ENCODE data around the gene VPS52.
A peak's percentile ranks its signal among the peaks of the same experiment; 100 is the strongest.

The VPS52 gene

DNA sequence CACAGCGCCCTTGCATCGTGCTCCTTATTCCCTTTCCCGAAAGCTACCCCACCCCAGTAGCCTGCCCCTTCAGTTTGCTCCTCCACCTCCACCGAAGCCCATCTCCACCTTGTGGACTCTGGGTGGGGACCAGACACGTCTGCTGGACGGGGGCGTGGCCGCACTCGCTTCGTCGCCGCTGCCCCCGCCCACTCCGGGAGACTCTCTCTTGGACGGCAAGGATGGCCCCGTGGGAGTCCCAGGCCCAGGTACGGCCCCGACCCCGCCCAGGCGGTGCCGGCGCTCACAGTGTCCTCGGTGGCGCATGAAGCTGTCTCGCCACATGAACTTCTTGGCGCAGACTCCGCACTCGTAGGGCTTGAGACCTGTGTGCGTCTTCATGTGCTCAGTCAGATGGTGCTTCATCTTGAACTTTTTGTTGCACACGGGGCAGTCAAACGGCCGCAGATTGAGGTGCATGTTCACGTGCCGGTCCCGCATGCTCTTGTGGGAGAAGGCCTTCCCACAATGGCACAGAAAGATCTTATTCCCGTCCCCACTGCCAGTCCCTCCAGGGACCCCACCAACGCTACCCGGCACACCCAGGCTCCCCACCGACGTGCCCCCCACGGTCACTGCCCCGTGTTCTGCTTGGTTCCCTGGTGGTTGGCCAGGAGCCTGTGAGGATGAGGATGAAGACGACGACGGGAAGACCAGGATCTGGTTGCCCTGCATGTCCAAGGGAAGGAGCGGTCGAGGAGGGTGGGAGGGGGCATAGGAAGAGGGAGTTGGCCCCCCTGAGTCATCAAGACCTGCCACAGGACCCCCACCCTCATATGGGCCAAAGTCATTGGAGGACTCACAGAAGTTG, 43.5 kb upstream of the VPS52 start:
- Histone ChIP-seq H3K9ac (ENCODE audit: low read length) (no peak overlapping the region), H3K9me3 (ENCODE audit: low read length) (no peaks in the 10 kb centered on the region), H3K36me3 (ENCODE audit: insufficient read depth, low read length) (peaks cover 26% of the 10 kb centered on the region), H3K27ac (ENCODE audit: low read depth, low read length) (peak overlapping the region; percentile 94), H3K27me3 (ENCODE audit: control insufficient read depth in 1 of 2, insufficient read depth in 2 of 2, low read length in 2 of 2) (no peaks in the 10 kb centered on the region), H3K4me3 (ENCODE audit: low read depth in 1 of 2, low read length in 2 of 2) (peak overlapping the region in 1 of 2 donors; percentile 87), H3K4me1 (ENCODE audit: insufficient read depth, low read length) (peaks cover 40% of the 10 kb centered on the region)

DNA sequence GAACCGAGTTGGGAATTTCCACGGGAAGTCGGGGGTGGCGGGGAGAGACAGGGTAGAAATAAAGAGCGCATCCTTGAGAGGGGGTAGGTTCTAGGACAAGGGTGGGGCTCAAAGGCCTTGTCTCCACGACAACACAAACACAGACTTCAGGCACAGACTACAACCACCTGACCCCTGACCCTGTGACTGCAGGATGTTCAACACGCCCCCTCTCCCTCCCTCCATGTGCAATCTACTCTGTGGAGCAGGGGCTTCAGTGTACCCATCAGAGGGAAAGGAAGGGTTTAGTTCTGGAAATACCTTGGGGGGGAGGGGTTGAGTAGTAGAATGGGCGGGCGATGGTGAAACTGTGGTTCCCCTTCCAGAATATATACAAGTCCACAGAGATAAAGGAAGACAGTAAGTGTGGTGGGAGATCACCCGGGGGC, 42.9 kb upstream of the VPS52 start:
- Histone ChIP-seq H3K4me3 (ENCODE audit: low read depth in 1 of 2, low read length in 2 of 2) (peak overlapping the region; percentile 87 to 99), H3K27ac (ENCODE audit: low read depth, low read length) (peak overlapping the region; percentile 94), H3K36me3 (ENCODE audit: insufficient read depth, low read length) (peaks cover 20% of the 10 kb centered on the region), H3K27me3 (ENCODE audit: control insufficient read depth in 1 of 2, insufficient read depth in 2 of 2, low read length in 2 of 2) (no peaks in the 10 kb centered on the region), H3K4me1 (ENCODE audit: insufficient read depth, low read length) (peaks cover 40% of the 10 kb centered on the region), H3K9ac (ENCODE audit: low read length) (peak overlapping the region; percentile 76), H3K9me3 (ENCODE audit: low read length) (no peaks in the 10 kb centered on the region)

DNA sequence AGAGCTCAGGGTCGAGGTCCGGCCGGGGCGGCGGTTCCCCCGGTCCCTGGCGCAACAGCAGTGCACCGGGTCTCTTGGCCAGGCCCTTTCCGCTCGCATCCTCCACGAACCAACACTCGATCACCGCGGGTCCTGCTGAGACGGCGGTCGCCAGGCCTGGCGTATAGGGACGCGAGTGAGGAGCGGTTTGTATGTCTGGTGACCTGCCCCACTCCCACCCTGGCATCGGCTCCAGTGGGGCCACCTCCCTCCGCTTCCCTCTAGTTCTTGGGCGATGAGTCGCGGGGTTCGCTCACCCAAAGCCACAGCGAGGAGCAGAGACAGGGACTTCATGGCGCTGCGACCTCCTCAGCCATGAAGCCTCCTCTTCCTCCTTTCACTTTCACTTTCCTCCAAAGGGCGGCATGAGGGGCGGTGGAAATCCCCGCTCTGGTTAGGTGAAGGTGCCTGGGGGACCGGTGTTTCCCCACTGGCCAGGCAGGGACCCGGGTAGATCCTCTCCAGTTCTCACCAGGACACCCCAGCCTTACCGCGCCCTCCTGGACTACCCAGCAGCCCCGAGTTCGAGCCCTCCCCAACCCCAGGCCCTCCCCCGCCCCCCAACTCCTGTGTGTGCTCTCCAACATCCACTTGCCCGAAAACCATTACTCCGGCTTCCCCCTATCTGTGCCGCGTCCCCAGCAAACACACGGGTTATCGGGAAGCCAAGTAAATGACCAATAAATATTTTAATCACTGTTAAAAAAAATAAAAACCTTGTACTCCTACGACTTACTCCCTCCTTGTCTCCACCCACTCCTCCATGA, 42.2 kb upstream of the VPS52 start, which contains the start of gene TAPBP:
Gene TAPBP (minus strand): TSS at position 370 of the 806 bp plus-strand sequence. CDS start 37 bp downstream, at position 333.
- peaks cover 13% of the 10 kb centered on the region for H3K36me3 ChIP-seq (ENCODE audit: insufficient read depth, low read length)
- peaks cover 36% of the 10 kb centered on the region for H3K4me1 ChIP-seq (ENCODE audit: insufficient read depth, low read length)
- no peaks in the 10 kb centered on the region for H3K9me3 ChIP-seq (ENCODE audit: low read length)
- peak within 1 kb of the TSS; percentile 87 to 99 for H3K4me3 ChIP-seq (ENCODE audit: low read depth in 1 of 2, low read length in 2 of 2)
- H3K9ac ChIP-seq (ENCODE audit: low read length): peak within 1 kb of the TSS; percentile 76
- H3K27ac ChIP-seq (ENCODE audit: low read depth, low read length): peak within 1 kb of the TSS; percentile 94
- no peaks in the 10 kb centered on the region for H3K27me3 ChIP-seq (ENCODE audit: control insufficient read depth in 1 of 2, insufficient read depth in 2 of 2, low read length in 2 of 2)

DNA sequence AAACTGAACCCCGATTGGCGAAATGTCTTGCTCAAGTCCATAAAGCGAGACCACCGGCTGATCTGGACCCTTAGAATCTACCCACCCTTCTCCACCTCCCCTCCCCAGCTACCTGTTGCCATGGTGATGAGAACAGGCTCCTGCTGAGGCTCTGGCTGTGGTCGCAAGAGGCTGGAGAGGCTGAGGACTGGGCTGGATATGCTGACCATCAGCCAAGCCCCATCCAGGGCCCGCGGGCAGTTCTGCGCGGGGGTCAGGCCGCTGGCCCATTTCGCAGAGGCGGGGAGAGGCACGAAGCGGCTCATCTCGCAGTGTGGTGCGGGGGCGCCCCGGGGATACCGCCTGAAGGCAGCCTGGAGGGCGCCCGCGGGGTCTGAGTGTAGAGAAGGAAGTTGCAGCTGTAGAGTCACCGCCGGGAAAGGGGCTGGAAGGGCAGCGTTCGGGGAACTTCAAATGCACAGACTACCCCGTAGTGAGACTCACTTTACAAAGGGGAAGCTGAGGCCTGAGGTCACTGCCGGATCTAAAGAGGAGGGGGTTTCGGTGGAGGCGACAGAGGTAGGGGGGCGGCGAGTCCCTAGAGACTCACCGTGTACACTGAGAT, 41.5 kb upstream of the VPS52 start:
- H3K9me3 ChIP-seq (ENCODE audit: low read length): no peaks in the 10 kb centered on the region
- H3K27ac ChIP-seq (ENCODE audit: low read depth, low read length): peak overlapping the region; percentile 94
- H3K9ac ChIP-seq (ENCODE audit: low read length): peak overlapping the region; percentile 76
- H3K27me3 ChIP-seq (ENCODE audit: control insufficient read depth in 1 of 2, insufficient read depth in 2 of 2, low read length in 2 of 2): no peaks in the 10 kb centered on the region
- H3K4me1 ChIP-seq (ENCODE audit: insufficient read depth, low read length): peaks cover 30% of the 10 kb centered on the region
- H3K4me3 ChIP-seq (ENCODE audit: low read depth in 1 of 2, low read length in 2 of 2): peak overlapping the region; percentile 87 to 99
- peaks cover 9% of the 10 kb centered on the region for H3K36me3 ChIP-seq (ENCODE audit: insufficient read depth, low read length)

DNA sequence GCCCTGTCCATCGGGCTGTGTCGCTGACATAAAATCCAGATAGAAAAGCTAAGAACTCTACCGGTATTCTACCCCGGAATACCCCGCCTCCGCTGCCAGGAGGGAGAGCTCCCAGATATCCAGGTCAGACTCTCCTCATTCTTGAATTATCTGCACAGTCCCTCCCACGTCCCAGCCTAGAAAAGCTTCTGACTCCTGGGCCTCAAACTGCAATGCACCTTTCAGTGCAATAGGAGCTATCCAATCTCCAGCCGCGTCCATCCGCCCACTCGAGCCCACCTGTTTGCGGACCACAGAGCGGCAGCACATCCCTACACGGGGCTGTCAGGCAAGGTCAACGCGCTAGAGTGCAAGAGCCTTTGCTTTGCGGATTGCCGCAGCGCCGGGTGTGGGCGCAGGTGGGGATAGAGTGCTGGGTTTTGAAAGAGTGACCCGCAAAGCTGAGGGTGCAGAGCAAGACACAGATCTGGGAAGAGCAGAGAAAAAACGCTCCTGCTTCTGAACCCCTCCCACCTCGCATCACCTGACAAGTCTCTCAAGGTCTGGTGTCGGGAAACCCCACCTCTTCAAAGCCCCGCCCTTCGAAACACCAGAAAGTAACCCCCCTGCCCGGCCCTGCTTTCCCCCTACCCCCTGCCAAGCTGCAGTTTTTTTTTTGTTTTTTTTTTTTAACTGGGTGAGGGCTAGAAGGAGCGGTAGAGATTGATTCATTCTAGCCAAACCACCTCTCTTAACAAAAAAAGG, 40.9 kb upstream of the VPS52 start:
- Histone ChIP-seq H3K4me1 (ENCODE audit: insufficient read depth, low read length) (peaks cover 29% of the 10 kb centered on the region), H3K36me3 (ENCODE audit: insufficient read depth, low read length) (peaks cover 9% of the 10 kb centered on the region), H3K27ac (ENCODE audit: low read depth, low read length) (peak overlapping the region; percentile 94)

DNA sequence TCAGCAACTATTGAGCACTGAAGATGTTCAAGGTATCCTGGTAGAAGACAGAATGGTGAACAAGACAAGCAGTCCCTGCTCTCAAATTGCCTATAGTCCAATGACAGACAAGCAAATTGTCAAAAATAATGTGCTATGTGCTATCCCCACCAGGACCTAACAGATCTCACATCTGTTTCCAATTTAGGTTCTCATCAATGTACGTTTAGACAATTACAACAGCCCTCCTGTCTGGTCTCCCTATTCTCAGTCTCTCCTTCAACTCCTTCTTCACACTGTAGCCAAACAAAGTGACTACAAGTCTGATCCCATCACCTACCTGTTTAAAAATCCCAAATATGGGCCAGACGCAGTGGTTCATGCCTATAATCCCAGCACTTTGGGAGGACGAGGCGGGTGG, 34.7 kb upstream of the VPS52 start:
- H3K4me1 ChIP-seq (ENCODE audit: insufficient read depth, low read length): no peaks in the 10 kb centered on the region
- no peak overlapping the region for H3K27ac ChIP-seq (ENCODE audit: low read depth, low read length)
- peaks cover 31% of the 10 kb centered on the region for H3K36me3 ChIP-seq (ENCODE audit: insufficient read depth, low read length)
- H3K9ac ChIP-seq (ENCODE audit: low read length): no peak overlapping the region
- no peaks in the 10 kb centered on the region for H3K27me3 ChIP-seq (ENCODE audit: control insufficient read depth in 1 of 2, insufficient read depth in 2 of 2, low read length in 2 of 2)
- no peaks in the 10 kb centered on the region for H3K9me3 ChIP-seq (ENCODE audit: low read length)
- H3K4me3 ChIP-seq (ENCODE audit: low read depth in 1 of 2, low read length in 2 of 2): no peak overlapping the region

More for the DNA sequence above, 40.9 kb upstream of the VPS52 start:
- H3K9me3 ChIP-seq (ENCODE audit: low read length): no peaks in the 10 kb centered on the region
- H3K27me3 ChIP-seq (ENCODE audit: control insufficient read depth in 1 of 2, insufficient read depth in 2 of 2, low read length in 2 of 2): no peaks in the 10 kb centered on the region
- peak overlapping the region; percentile 87 to 99 for H3K4me3 ChIP-seq (ENCODE audit: low read depth in 1 of 2, low read length in 2 of 2)
- H3K9ac ChIP-seq (ENCODE audit: low read length): peak overlapping the region; percentile 76

DNA sequence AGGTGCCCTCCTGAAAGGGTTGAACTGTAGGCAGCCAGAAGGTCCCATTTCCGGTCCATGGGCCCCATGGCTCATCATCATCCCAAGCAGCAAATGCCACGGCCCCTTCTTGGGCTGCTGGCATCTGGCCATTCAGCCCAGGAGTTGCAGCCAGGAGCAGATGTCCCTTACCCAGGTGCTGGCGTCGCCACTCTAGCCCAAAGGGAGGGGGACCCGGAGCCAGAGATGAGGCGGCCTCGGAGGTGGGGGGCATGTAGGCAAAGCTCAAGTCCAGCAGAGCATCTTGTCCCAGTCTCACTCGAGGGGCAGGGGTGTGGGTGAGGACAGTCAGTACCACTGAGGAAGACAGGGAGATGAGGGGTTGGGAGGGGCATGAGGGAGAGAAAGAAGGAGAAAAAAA, 33.4 kb upstream of the VPS52 start:
- peaks cover 31% of the 10 kb centered on the region for H3K36me3 ChIP-seq (ENCODE audit: insufficient read depth, low read length)
- H3K4me1 ChIP-seq (ENCODE audit: insufficient read depth, low read length): peaks cover 5% of the 10 kb centered on the region
- no peaks in the 10 kb centered on the region for H3K27me3 ChIP-seq (ENCODE audit: control insufficient read depth in 1 of 2, insufficient read depth in 2 of 2, low read length in 2 of 2)
- H3K9me3 ChIP-seq (ENCODE audit: low read length): no peaks in the 10 kb centered on the region
- H3K27ac ChIP-seq (ENCODE audit: low read depth, low read length): no peak overlapping the region
- H3K4me3 ChIP-seq (ENCODE audit: low read depth in 1 of 2, low read length in 2 of 2): no peak overlapping the region
- H3K9ac ChIP-seq (ENCODE audit: low read length): no peak overlapping the region

DNA sequence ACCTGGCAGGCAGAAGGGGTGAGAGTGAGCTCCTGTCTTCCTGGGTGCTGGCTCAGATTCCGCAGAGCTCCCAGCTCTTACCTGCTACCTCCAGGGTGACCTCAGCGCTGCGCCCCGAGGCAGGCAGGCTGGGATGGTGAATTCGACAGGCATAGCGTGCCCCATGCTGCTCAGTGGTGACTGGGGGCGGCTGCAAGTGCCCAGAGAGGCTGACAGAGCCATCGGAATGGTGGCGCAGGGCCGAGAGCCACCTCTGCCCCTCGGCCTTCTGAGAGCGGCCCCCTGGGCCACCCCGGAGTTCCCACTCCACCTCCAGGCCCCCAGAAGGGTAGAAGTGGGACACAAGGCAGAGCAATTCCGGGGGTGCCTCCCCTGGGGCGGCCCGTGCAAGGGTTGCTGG, 32.5 kb upstream of the VPS52 start:
- H3K4me3 ChIP-seq (ENCODE audit: low read depth in 1 of 2, low read length in 2 of 2): no peak overlapping the region
- peaks cover 31% of the 10 kb centered on the region for H3K36me3 ChIP-seq (ENCODE audit: insufficient read depth, low read length)
- no peak overlapping the region for H3K27ac ChIP-seq (ENCODE audit: low read depth, low read length)
- no peak overlapping the region for H3K9ac ChIP-seq (ENCODE audit: low read length)
- H3K4me1 ChIP-seq (ENCODE audit: insufficient read depth, low read length): peaks cover 7% of the 10 kb centered on the region
- no peaks in the 10 kb centered on the region for H3K9me3 ChIP-seq (ENCODE audit: low read length)
- H3K27me3 ChIP-seq (ENCODE audit: control insufficient read depth in 1 of 2, insufficient read depth in 2 of 2, low read length in 2 of 2): no peaks in the 10 kb centered on the region

DNA sequence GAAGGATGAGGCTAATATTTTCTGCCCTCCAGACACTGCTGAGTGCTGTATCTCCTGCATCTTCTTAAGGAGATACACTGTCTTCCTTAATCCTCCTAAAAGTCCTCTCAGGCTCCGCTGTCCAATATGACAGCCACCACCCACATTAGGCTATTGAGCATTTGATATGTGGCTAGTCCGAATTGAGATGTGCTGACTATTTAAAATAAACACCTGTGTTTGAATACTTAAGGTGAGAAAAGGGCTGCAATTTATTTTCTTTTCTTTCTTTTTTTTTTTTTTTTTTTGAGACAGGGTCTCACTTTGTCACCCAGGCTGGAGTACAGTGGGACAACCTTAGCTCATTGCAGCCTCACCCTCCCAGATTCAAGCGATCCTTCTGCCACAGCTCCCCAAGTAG, 30.2 kb upstream of the VPS52 start:
- peaks cover 31% of the 10 kb centered on the region for H3K36me3 ChIP-seq (ENCODE audit: insufficient read depth, low read length)
- H3K4me1 ChIP-seq (ENCODE audit: insufficient read depth, low read length): peaks cover 14% of the 10 kb centered on the region
- H3K27ac ChIP-seq (ENCODE audit: low read depth, low read length): no peak overlapping the region
- H3K9ac ChIP-seq (ENCODE audit: low read length): no peak overlapping the region
- no peaks in the 10 kb centered on the region for H3K9me3 ChIP-seq (ENCODE audit: low read length)
- no peaks in the 10 kb centered on the region for H3K27me3 ChIP-seq (ENCODE audit: control insufficient read depth in 1 of 2, insufficient read depth in 2 of 2, low read length in 2 of 2)
- H3K4me3 ChIP-seq (ENCODE audit: low read depth in 1 of 2, low read length in 2 of 2): no peak overlapping the region

DNA sequence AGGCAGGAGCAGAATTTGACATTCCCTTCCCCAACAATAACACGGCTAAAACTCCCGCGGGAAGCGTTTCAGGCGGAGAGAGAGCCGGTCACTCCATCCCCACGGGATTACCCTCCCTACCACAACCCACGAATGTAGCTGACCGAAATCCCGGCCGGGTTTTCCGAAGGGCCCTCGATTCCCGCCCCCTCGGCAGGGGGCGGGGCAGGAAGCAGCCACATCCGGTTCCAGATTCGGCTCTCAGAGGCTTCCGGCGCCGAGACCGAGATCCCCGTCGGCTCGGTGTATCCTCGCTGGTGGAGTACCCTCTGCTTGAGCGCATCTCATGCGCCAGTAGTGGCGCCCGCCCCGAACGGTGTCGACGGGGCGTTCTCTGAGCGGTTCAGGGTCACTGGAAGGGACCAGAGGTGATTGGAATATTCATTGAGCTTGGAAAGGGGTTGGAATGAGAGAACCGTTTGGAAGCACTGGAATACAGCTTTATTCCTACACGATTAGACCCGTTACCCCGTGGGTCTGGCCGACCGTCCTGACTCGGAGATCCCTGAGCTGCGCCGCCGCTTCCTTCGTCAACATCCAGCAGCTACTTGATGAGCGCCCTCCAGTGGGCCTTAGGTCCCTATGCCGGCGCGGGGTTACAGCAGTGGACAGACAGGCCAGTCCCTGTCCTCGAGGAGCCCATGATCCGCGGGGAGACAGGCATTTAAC, 27.7 kb upstream of the VPS52 start:
- no peaks in the 10 kb centered on the region for H3K9me3 ChIP-seq (ENCODE audit: low read length)
- peak overlapping the region; percentile 86 to 96 for H3K4me3 ChIP-seq (ENCODE audit: low read depth in 1 of 2, low read length in 2 of 2)
- H3K27ac ChIP-seq (ENCODE audit: low read depth, low read length): peak overlapping the region; percentile 98
- H3K27me3 ChIP-seq (ENCODE audit: control insufficient read depth in 1 of 2, insufficient read depth in 2 of 2, low read length in 2 of 2): no peaks in the 10 kb centered on the region
- H3K9ac ChIP-seq (ENCODE audit: low read length): peak overlapping the region; percentile 97
- peaks cover 25% of the 10 kb centered on the region for H3K36me3 ChIP-seq (ENCODE audit: insufficient read depth, low read length)
- peaks cover 18% of the 10 kb centered on the region for H3K4me1 ChIP-seq (ENCODE audit: insufficient read depth, low read length)
